ENCODE measurements around the gene AGR2.
"Not testable (repeated sequence)": the region's sequence is repeated elsewhere in the genome, so short reads cannot be mapped to it uniquely, and the experiment has no call there.

AGR2 gene

DNA sequence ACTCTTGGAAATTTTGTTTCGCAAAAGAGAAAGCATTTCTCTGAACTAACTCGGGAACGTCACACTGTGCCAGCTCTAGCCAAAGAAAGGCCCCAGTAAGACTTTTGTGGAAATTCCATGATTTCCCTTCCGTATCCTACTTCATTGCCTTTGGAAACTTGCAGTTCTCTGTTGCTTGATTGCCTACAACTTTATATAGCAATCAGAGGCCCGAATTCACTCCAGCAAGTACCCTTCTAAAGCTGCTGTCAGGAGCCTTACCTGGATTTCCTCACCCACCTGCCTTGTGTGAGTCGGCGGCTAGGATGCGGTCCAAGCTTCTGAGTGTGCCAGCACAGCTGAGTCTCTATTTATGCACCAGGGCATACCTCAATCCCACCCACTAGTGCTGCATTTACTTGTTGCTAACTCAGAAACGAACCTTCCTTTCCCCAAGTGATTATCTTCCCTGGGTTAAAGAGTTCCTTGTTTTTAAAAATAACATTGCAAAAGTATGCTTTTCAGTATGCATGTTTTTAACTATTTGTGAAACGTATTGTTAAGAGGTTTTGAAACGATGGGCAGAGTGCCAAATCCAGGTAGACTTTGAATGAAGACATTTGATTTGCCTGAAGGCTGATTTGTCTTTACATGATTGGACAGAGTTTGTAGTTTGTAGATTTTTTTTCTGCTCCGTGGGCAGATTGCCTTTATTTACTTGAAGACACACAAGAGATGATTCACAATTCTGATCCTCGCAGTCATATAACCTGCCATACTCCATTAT, at the start of gene AGR2:
TSS of gene AGR2 (minus strand) at position 326 of the 766 bp plus-strand sequence. CDS start 3,203 bp downstream, outside the sequence.
- DNase-seq = no peak

- not testable (repeated sequence) for DNase-seq
These were observed 48.4 kb upstream of the AGR2 start for GRCh38 chr7:16853189-16853588.

GRCh38 chr7:16851829-16852228, 47.0 kb upstream of the AGR2 start:
- no peak for DNase-seq

DNA sequence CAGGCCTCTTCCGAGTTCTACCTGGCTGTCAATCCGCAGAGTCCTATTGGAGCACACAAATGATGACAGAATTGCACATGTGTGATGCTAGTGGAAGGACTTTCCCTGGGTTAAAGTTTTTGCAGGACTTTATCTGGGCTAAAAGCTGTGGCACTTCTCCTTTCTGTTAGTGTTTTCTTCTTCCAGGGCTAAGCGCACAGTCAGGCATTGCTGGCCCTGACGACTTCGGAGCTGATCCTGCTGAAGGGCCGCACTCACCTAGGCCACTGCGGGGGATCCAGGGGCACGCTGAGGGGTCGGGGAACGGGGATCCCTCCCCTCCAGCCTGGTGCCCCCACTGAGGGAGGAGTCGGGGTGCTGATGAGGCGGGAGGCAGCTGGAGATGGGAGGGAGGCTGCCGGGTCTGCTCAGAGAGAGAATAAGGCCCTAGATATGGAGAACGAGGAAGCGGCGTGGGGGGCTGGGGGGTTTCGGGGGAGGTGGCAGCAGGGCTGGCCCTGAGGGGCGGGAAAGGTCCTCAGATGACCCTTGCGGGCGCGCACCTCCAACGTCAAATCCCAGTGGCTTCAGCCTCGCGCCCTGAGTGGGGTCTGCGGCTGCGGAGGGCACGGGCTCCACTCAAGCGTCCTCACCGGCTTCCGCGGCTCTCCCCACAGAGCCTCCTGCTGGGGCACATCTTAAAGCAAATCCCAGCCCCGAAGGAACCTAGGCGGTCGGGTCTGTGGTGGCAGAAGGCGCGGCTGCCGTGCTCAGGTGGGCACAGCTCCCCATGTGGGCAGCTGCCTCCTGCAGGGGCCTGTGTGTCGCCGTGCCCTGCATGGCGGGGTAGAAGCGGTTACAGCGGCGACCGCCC, 46.0 kb upstream of the AGR2 start:
- DNase-seq = no peak

DNA sequence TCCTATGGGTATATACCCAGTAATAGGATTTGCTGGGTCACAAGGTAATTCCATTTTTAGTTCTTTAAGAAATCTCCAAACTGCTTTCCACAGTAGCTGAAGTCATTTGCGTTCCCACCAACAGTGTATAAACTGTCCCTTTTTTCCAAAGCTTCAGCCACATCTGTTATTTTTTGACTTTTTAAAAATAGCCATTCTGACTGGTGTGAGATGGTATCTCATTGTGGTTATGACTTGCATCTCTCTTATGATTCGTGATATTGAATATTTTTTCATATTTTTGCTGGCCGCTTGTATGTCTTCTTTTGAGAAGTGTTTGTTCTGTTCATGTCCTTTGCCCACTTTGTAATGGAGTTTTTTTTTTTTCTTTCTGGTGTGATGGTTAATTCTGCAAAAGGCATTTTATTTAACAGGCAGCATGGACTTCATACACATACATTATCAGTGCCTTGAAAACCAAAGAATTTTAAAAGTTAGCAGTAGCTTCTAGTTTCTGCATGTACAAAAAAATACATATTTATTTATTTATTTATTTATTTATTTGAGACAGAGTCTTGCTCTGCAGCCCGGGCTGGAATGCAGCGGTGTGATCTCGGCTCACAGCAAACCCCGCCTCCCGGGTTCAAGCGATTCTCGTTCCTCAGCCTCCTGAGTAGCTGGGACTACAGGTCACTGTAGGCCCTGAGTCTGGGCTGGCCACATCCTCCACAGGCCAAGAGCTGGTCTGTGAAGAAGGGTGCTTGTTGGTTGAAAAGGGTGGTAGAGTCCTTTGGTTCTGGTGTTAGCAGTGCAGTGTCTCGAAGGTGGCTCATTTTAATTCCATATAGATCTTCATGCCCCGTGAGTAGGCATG, 44.7 kb upstream of the AGR2 start:
- DNase-seq = no peak

DNA sequence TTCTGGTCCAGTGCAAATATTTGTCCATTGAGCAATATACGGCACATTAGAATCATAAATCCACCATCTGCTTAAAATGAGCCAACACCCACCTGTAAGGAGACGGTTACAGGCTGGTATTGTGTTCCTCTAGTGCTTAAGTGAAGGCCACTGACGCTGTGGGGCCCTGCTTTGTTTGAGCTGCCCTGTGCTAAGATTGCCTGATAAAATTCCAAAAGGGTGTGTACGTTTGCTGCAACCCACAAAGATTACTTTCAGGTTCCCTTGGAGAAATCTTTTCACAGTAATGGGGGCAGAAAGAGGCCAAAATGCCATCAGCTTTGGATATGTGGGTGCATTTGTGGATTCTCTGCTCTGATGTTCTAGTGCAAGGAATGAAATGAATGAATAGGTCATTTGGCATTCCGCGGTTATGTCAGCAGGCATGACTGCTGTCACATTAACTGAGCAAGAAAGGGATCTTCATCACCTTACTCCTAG, 42.6 kb upstream of the AGR2 start:
- no peak for DNase-seq

GRCh38 chr7:16846601-16847165, 41.9 kb upstream of the AGR2 start:
- no peak for DNase-seq

- no peak for DNase-seq
These were observed 40.9 kb upstream of the AGR2 start for GRCh38 chr7:16845746-16846145.

GRCh38 chr7:16841681-16842080, 36.9 kb upstream of the AGR2 start:
- DNase-seq = no peak

DNA sequence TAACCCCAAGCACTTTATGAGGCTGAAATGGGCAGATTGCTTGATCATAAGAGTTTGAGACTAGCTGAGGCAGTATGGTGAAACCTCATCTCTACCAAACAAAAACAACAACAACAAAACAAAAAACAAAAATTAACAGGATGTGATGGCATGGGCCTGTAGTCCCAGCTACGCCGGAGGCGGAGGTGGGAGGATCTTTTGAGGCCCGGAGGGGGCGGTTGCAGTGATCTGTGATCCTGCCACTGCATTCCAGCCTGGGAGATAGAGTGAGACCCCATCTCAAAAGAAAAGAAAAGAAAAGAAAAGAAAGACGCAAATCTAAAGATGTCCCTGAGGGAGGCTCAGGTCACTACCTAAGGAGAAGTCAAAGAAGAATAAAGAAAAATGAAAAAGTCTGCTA, 35.3 kb upstream of the AGR2 start:
- no peak for DNase-seq

- DNase-seq = no peak
These were observed 34.8 kb upstream of the AGR2 start for GRCh38 chr7:16839646-16840045.

- no peak for DNase-seq
These were observed 34.1 kb upstream of the AGR2 start for GRCh38 chr7:16838891-16839290.

GRCh38 chr7:16838386-16838785, 33.6 kb upstream of the AGR2 start:
- no peak for DNase-seq

DNA sequence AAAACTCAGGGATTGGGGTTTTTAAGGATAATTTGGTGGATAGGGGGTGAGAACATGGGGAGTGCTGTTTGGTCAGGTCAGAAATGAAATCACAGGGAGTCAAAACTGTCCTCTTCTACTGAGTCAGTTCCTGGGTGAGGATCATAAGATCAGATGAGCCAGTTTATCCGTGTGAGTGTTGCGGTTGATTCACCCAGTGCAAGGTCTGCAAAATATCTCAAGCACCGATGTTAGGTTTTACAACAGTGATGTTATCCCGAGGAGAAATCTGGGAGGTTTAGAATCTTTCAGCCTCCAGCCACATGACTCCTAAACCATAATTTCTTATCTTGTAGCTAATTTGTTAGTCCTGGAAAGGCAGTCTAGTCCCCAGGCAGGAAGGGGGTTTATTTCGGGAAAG, 31.7 kb upstream of the AGR2 start:
- DNase-seq = no peak

DNA sequence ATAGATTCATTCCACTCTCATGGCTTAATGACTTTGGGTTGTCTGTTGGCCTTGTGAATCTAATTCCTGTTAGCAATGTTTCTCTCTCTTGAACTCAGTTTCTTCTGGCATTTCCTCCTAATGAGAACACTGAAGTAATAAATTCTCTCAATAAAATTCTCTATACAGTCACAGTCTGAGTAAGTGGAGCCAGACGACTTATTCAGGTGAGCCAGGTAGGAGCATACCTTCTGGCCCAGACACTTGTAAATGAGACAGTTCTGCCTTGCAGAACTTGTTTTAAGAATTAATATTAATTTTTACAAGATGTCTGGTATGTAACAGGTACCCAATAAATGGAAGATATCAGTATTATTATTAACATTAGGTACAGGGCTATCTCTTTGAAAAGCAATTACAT, 28.6 kb upstream of the AGR2 start:
- DNase-seq = no peak

DNA sequence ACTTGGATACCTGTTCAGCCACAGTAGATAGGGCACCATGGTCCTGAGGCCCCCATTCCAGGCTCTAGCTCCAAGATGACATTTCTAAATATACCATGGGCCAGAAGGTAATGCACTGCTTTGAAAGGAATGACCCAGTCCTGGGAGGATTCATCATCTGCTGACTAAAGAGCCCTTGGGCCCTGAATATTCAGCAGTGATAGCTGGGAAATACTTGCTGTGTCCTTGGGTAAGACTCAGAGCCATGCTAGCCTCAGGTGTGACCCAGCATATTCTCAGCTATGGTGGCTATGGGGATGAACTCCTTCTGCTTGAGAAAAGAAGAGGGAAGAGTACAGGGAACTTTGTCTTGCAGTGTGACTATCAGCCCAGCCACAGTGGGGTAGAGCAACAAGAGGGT, 21.3 kb upstream of the AGR2 start:
- DNase-seq = no peak

DNA sequence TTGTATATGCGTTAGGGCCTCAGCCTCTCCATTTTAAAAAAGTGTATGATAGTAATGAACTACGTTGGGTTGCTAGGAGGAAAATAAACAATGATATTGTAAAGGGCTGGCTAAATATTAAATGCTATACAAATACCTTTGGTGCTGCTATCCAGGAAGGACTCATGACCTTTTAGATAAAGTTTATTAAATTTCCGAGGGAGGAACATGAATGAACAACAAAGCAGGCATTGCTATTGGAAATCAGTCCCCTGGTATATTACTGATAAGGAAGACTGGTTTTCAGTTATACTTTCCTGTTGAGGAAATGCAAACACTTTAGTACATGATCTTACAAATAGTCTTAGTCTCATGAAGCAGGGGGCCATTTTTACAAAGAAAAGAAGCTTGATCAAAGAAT, 17.2 kb upstream of the AGR2 start:
- no peak for DNase-seq

DNA sequence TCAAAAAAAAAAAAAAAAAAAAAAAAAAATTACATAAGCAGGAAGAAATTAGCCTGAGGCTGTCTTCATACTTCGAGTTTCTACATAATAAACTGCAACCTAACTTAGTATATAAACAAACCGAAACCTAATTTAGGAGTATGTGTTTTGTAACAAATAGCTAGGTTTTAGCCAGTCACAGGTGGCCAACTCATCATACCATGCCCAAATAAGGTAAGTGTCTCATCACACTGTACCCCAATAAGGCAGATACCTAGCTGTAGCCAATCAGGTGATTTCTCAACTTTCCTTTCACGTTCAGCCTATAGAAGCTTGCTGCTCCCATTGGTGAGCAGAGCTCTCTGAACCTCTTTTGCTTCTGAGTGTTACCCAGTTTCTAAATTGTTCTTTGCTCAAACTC, 13.9 kb upstream of the AGR2 start:
- DNase-seq = no peak

DNA sequence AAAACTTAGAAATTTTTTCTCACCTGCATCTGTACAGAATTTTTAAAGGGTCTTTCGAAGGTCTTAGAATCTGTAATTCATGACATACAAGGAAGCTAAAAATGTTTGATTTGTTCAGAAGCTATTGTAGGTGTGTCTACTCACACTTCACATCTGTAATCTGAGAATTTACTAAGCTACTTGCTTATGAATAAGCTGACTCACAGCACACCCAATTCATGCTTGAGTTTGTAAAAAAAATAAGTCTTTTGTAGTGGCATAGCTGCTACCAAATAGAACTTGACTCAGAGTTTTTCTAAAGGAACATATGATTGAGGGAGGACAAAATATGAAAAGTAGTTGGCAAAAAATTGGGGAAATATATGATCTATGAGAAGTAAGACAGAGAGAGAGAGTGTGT, 12.7 kb upstream of the AGR2 start:
- no peak for DNase-seq

- no peak for DNase-seq
These were observed 12.0 kb upstream of the AGR2 start for GRCh38 chr7:16816824-16817223.

DNA sequence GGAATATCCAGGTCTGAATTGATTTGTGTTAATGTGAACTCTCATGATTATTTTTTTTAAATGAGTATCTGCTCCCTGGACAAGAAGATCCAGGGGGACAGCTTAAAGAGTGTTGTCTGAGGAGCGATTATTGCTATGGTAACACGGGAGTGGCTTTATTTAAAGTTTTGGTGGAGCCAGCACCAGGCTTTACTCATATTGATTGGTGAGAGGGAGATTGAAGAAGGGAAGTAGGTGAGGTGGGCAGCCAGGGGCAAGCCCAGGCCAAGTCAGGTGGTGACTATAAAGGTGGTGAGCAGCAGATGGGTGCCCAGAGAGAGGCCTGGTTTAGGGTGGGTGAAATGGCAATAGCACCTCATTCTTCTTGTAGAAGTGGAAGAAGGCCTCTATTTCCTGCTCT, 10.2 kb upstream of the AGR2 start:
- DNase-seq = no peak

DNA sequence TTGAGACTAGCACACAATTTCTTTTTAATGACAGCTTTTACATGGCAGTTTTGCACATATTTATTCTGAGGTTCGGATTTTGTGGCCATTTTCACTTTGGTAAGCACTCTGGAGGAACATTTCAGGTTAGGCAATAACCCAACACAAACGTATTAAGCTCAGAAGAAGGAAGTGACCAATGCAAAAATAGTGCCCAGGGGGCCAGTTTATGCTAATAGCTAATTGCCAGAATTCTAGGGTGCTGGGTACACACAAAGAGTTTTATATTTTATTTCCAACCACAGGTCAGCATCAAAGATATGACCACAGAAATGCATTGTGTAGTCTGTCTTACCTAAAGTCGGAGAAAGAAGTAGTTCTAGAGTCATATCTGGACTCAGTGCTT, 8.4 kb upstream of the AGR2 start:
- DNase-seq = no peak
